SK-N-SH treated with all-trans-retinoic acid at 6 μM for 48 hours (cell line): ENCODE results near the gene PCBP3.

ENCODE experiments used
- ATAC-seq: fragments of 200-7000 bp; cut with Tn5 transposase; 3 replicates; pipeline ENCODE4 v1.9.1; 2020; ENCODE audit warnings: mild to moderate bottlenecking, moderate library complexity
- ARNTL ChIP-seq: fragments of 450-650 bp; formaldehyde crosslinking; IDR thresholded peaks from 2 replicates; pipeline ENCODE4 v1.5.0; 2020; ENCODE audit warnings: low read depth, mild to moderate bottlenecking, moderate library complexity, borderline replicate concordance
- BACH2 ChIP-seq: fragments of 250-450 bp; sonication (Bioruptor Pico); IDR thresholded peaks from 2 replicates; pipeline ENCODE4 v1.9.0; 2021; ENCODE audit warnings: mild to moderate bottlenecking, borderline replicate concordance
- CREB5 ChIP-seq: fragments of 250-450 bp; sonication (Bioruptor Pico); IDR thresholded peaks from 2 replicates; pipeline ENCODE4 v1.5.1; 2020; ENCODE audit warnings: low read depth, mild to moderate bottlenecking, moderate library complexity
- CSDC2 ChIP-seq: fragments of 250-450 bp; sonication (Bioruptor Pico); IDR thresholded peaks from 2 replicates; pipeline ENCODE4 v1.5.0; 2020; ENCODE audit warnings: mild to moderate bottlenecking, moderate library complexity
- ESRRG ChIP-seq: fragments of 250-450 bp; sonication (Bioruptor Pico); IDR thresholded peaks from 2 replicates; pipeline ENCODE4 v1.6.1; 2021; ENCODE audit warnings: mild to moderate bottlenecking
- GLIS3 ChIP-seq: fragments of 250-450 bp; sonication (Bioruptor Pico); IDR thresholded peaks from 2 replicates; pipeline ENCODE4 v1.5.0; 2020; ENCODE audit warnings: mild to moderate bottlenecking, moderate library complexity
- ISL1 ChIP-seq: fragments of 250-450 bp; sonication (Bioruptor Pico); IDR thresholded peaks from 2 replicates; pipeline ENCODE4 v2.1.2; 2022; ENCODE audit warnings: mild to moderate bottlenecking, moderate library complexity
- OSR1 ChIP-seq: fragments of 250-450 bp; sonication (Bioruptor Pico); IDR thresholded peaks from 2 replicates; pipeline ENCODE4 v1.8.0; 2022; ENCODE audit warnings: moderate library complexity, mild to moderate bottlenecking, inconsistent platforms
- PATZ1 ChIP-seq: fragments of 250-450 bp; sonication (Bioruptor Pico); IDR thresholded peaks from 2 replicates; pipeline ENCODE4 v1.8.0; 2020; ENCODE audit warnings: mild to moderate bottlenecking, moderate library complexity, borderline replicate concordance
- POU6F1 ChIP-seq: fragments of 250-450 bp; sonication (Bioruptor Pico); IDR thresholded peaks from 2 replicates; pipeline ENCODE4 v1.8.0; 2021; ENCODE audit warnings: low read depth, mild to moderate bottlenecking, moderate library complexity, borderline replicate concordance
- PPARA ChIP-seq: fragments of 250-450 bp; sonication (Bioruptor Pico); IDR thresholded peaks from 2 replicates; pipeline ENCODE4 v1.5.0; 2020; ENCODE audit warnings: mild to moderate bottlenecking, borderline replicate concordance
- RARB ChIP-seq: fragments of 250-450 bp; sonication (Bioruptor Pico); IDR thresholded peaks from 2 replicates; pipeline ENCODE4 v1.8.0; 2021; ENCODE audit warnings: mild to moderate bottlenecking, moderate library complexity
- SNAI2 ChIP-seq: fragments of 250-450 bp; sonication (Bioruptor Pico); IDR thresholded peaks from 2 replicates; pipeline ENCODE4 v1.5.0; 2020; ENCODE audit warnings: mild to moderate bottlenecking, moderate library complexity
- TOX ChIP-seq: fragments of 250-450 bp; sonication (Bioruptor Pico); IDR thresholded peaks from 2 replicates; pipeline ENCODE4 v1.8.0; 2021; ENCODE audit warnings: mild to moderate bottlenecking, moderate library complexity, borderline replicate concordance
- TSHZ2 ChIP-seq: fragments of 250-450 bp; sonication (Bioruptor Pico); IDR thresholded peaks from 2 replicates; pipeline ENCODE4 v1.5.0; 2020; ENCODE audit warnings: mild to moderate bottlenecking, moderate library complexity
- ZC3H10 ChIP-seq: fragments of 250-450 bp; sonication (Bioruptor Pico); IDR thresholded peaks from 2 replicates; pipeline ENCODE4 v1.5.1; 2021; ENCODE audit warnings: mild to moderate bottlenecking, moderate library complexity
- ZFP30 ChIP-seq: fragments of 450-650 bp; formaldehyde crosslinking; IDR thresholded peaks from 2 replicates; pipeline ENCODE4 v1.5.0; 2022; ENCODE audit warnings: mild to moderate bottlenecking, moderate library complexity
- ZNF565 ChIP-seq: fragments of 450-650 bp; formaldehyde crosslinking; conservative IDR thresholded peaks from 2 replicates; pipeline ENCODE4 v1.5.0; 2020; ENCODE audit warnings: low read depth, mild to moderate bottlenecking, moderate library complexity
- ZNF70 ChIP-seq: fragments of 450-650 bp; formaldehyde crosslinking; IDR thresholded peaks from 2 replicates; pipeline ENCODE4 v1.5.0; 2020; ENCODE audit warnings: mild to moderate bottlenecking, moderate library complexity
- ZNF8 ChIP-seq: fragments of 450-650 bp; formaldehyde crosslinking; IDR thresholded peaks from 2 replicates; pipeline ENCODE4 v1.5.0; 2020; ENCODE audit warnings: mild to moderate bottlenecking, moderate library complexity
- TF ChIP-seq, protein P1 (sequence below): fragments of 250-450 bp; sonication (Bioruptor Pico); IDR thresholded peaks from 2 replicates; pipeline ENCODE4 v1.5.1; 2021; ENCODE audit warnings: mild to moderate bottlenecking, moderate library complexity

Gene PCBP3

DNA sequence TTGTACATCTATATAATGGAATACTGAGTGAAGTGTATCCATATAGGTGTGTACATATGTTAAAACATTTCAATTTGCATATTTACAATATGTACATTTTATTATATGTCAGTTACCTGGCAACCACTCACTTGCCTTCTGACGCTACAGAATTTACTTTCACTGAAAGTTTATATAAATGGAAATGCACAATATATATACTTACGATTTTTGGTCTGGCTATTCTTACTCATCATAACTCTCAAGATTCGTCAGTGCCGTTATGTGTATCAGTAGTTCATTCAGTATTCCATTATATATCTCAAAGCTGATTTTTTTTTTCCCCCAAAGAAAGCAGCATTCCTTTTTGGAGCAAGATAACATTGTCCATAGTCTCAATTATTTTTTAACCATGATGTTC is 138.2 kb downstream of the PCBP3 start:
- ATAC-seq, result no peak

DNA sequence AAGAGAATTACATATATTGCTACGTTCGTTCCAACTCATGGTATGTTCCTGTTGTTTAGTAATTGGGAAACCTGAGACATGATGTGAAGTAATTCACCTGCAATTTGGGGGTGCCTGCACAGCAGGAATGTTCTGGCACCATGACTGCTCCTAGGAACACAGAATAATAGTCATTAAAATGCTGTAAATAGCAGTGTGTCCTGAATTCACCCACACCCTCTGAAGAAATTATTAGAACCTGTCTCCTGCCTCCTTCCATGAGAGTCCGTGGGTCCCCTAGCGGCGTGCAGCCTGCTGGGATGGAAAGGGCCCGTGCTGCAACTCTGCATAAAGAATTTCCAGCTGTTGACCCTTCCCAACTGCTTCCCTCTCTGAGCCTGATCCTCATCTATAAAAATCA is 143.1 kb downstream of the PCBP3 start:
- TF ChIP-seq OSR1 (CRISPR knock-in tag) (no peak), PATZ1 (no peak), SNAI2 (no peak), ZFP30 (CRISPR knock-in tag) (no peak), TSHZ2 (CRISPR knock-in tag) (no peak), RARB (CRISPR knock-in tag) (no peak), CREB5 (CRISPR knock-in tag) (no peak), ARNTL (CRISPR knock-in tag) (no peak), POU6F1 (CRISPR knock-in tag) (no peak)
- no peak for ATAC-seq

More for the DNA sequence above, 138.2 kb downstream of the PCBP3 start:
- TF ChIP-seq CSDC2 (no peak), RARB (CRISPR knock-in tag) (no peak), GLIS3 (CRISPR knock-in tag) (no peak), ZNF8 (CRISPR knock-in tag) (no peak), ARNTL (CRISPR knock-in tag) (no peak), ZNF565 (no peak)
- TF ChIP-seq, protein P1, sequence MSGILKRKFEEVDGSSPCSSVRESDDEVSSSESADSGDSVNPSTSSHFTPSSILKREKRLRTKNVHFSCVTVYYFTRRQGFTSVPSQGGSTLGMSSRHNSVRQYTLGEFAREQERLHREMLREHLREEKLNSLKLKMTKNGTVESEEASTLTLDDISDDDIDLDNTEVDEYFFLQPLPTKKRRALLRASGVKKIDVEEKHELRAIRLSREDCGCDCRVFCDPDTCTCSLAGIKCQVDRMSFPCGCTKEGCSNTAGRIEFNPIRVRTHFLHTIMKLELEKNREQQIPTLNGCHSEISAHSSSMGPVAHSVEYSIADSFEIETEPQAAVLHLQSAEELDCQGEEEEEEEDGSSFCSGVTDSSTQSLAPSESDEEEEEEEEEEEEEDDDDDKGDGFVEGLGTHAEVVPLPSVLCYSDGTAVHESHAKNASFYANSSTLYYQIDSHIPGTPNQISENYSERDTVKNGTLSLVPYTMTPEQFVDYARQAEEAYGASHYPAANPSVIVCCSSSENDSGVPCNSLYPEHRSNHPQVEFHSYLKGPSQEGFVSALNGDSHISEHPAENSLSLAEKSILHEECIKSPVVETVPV, result no peak
- TF ChIP-seq, all 23 proteins: peak for 0

GRCh38 chr21:45787371-45787770 is 143.8 kb downstream of the PCBP3 start:
- ATAC-seq, result no peak
- no peak for TF ChIP-seq ZC3H10 (CRISPR knock-in tag)
- TF ChIP-seq ZNF8 (CRISPR knock-in tag), result no peak
- no peak for TF ChIP-seq SNAI2
- TF ChIP-seq ZNF565, result no peak
- TF ChIP-seq CREB5 (CRISPR knock-in tag), result no peak
- TF ChIP-seq ZFP30 (CRISPR knock-in tag), result no peak
- TF ChIP-seq ESRRG, result no peak
- no peak for TF ChIP-seq PATZ1
- TF ChIP-seq POU6F1 (CRISPR knock-in tag), result no peak
- TF ChIP-seq, protein P1, result no peak
- no peak for TF ChIP-seq OSR1 (CRISPR knock-in tag)
- no peak for TF ChIP-seq ISL1
- no peak for TF ChIP-seq PPARA (CRISPR knock-in tag)
- TF ChIP-seq ZNF70 (CRISPR knock-in tag), result no peak
- TF ChIP-seq TOX, result no peak
- no peak for TF ChIP-seq ARNTL (CRISPR knock-in tag)
- TF ChIP-seq BACH2, result no peak
